Measurements from ENCODE around the gene GJD4.

GRCh38 chr10:35641676-35642034, 36.5 kb downstream of the GJD4 start:
- TF ChIP-seq CTCF (conservative IDR thresholded peaks at IDR 0.05; ENCODE audit: low read depth in 2 of 2): no peak
- TF ChIP-seq POLR2AphosphoS5 (IDR thresholded peaks at IDR 0.05; ENCODE audit: low read depth): no peak
- TF ChIP-seq EZH2phosphoT487 (IDR thresholded peaks at IDR 0.05; ENCODE audit: unreplicated experiment): no peak
